Keratinocyte (primary cell): ENCODE data around the gene ARMC5.

Source experiments
- CTCF ChIP-seq, 3 experiments: IDR thresholded peaks in 1 of 3; conservative IDR thresholded peaks in 1 of 3; optimal IDR thresholded peaks in 1 of 3; 2 replicates in 2 of 3; 3 replicates in 1 of 3; pipeline versions ENCODE3 to v1.5.1; 2011; ENCODE audit warnings: low read length in 3 of 3, mild to moderate bottlenecking in 3 of 3, moderate library complexity in 2 of 3, control low read depth in 1 of 3, inconsistent platforms in 1 of 3; ENCODE audit not compliant: insufficient read depth in 2 of 3; ENCODE audit errors: extremely low read depth in 1 of 3
- EZH2 ChIP-seq: IDR thresholded peaks from one replicate; pipeline ENCODE4 v1.6.1; 2012; ENCODE audit warnings: inconsistent platforms, mild to moderate bottlenecking, low read length, moderate library complexity

DNA sequence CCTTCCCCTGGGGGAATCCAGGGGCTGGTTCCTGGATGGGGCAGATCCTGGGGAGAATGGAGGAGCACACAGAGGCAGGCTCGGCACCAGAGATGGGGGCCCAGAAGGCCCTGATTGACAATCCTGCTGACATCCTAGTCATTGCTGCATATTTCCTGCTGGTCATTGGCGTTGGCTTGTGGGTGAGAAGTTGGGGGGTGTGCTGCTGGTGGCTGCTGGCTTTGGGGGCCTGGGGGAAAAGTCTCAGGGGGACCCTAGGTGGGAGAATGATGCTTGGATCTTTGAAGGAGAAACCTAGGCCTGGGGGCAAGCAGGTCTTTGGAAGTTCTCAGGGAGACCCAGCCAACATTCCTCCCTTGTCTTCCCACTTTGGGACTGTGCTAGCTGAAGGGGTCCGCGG lies 23.8 kb downstream of the ARMC5 start, which contains the start of gene SLC5A2:
- TF ChIP-seq CTCF (optimal IDR thresholded peaks at IDR 0.05 in 1 of 3, IDR thresholded peaks at IDR 0.05 in 1 of 3, conservative IDR thresholded peaks at IDR 0.05 in 1 of 3; ENCODE audit: extremely low read depth in 1 of 3, insufficient read depth in 2 of 3, low read length in 3 of 3) (no peak), EZH2 (no peak)
